ENCODE data around the gene ELF5.

ELF5 gene

GRCh38 chr11:34490304-34490703, 23.3 kb downstream of the ELF5 start:
- DNase-seq = no peak

GRCh38 chr11:34488855-34489557, 24.6 kb downstream of the ELF5 start:
- DNase-seq = no peak

GRCh38 chr11:34487430-34487829, 26.2 kb downstream of the ELF5 start:
- no peak for DNase-seq

- no peak for DNase-seq
Measured at GRCh38 chr11:34483106-34483874, 30.3 kb downstream of the ELF5 start.

- no peak for DNase-seq
Measured at GRCh38 chr11:34481307-34481706, 32.3 kb downstream of the ELF5 start.

GRCh38 chr11:34480314-34480713, 33.3 kb downstream of the ELF5 start:
- DNase-seq = no peak

GRCh38 chr11:34478845-34479663, 34.5 kb downstream of the ELF5 start:
- DNase-seq = no peak

- DNase-seq = no peak
Measured at GRCh38 chr11:34476849-34477248, 36.7 kb downstream of the ELF5 start.

- no peak for DNase-seq
Measured at GRCh38 chr11:34475656-34476055, 37.9 kb downstream of the ELF5 start.

- DNase-seq = no peak
Measured at GRCh38 chr11:34473603-34474169, 39.9 kb downstream of the ELF5 start.

GRCh38 chr11:34468209-34468841, 45.3 kb downstream of the ELF5 start:
- peak in 4 of 6 experiments; percentile 10 to 25 (median 15) for DNase-seq

GRCh38 chr11:34466802-34467488, 46.6 kb downstream of the ELF5 start:
- no peak for DNase-seq

- no peak for DNase-seq
Measured at GRCh38 chr11:34464591-34465051, 49.0 kb downstream of the ELF5 start.

- no peak for DNase-seq
Measured at GRCh38 chr11:34461215-34461614, 52.4 kb downstream of the ELF5 start.

GRCh38 chr11:34460278-34460677, 53.3 kb downstream of the ELF5 start:
- DNase-seq = no peak

- DNase-seq = no peak
Measured at GRCh38 chr11:34459507-34460162, 54.0 kb downstream of the ELF5 start.

GRCh38 chr11:34458525-34458924, 55.1 kb downstream of the ELF5 start:
- no peak for DNase-seq

GRCh38 chr11:34457607-34458006, 56.0 kb downstream of the ELF5 start:
- DNase-seq = no peak

GRCh38 chr11:34454308-34455032, 59.1 kb downstream of the ELF5 start:
- no peak for DNase-seq

GRCh38 chr11:34451053-34451452, 62.5 kb downstream of the ELF5 start:
- DNase-seq = no peak

GRCh38 chr11:34449013-34449412, 64.6 kb downstream of the ELF5 start:
- DNase-seq = no peak

All from stimulated activated naive CD4-positive, alpha-beta T cell (primary cell).